GM12878 (cell line): ENCODE data around the gene FGR. TPM values are rescaled to one million over a fixed set of nuclear protein-coding genes. Genes with fewer than 3 reads are reported as not detected.
A peak's percentile ranks its signal among the peaks of the same experiment; 100 is the strongest.

Source experiments
- ATAC-seq: fragments of 200-7000 bp; cut with Tn5 transposase; 3 replicates; pipeline ENCODE4 v1.9.1; 2020; ENCODE audit warnings: mild to moderate bottlenecking, moderate library complexity
- BruUV-seq: library from RNA; stranded (reverse); fragments of 400-500 nt; replicated peaks from 2 replicates; lab custom pipeline; 2021; lab: Mats Ljungman, UMichigan
- CTCF ChIA-PET: fragments of 300-600 bp; sonication (Branson Sonifier 250); formaldehyde crosslinking; extraction: SDS; loops from one replicate; lab custom pipeline; 2021; ENCODE audit warnings: inconsistent platforms; lab: Yijun Ruan, JAX
- POLR2A ChIA-PET: fragments of 350-600 bp; formaldehyde crosslinking; extraction: SDS; loops from one replicate; lab custom pipeline; 2021; ENCODE audit warnings: inconsistent platforms; lab: Charles Lee
- RAD21 ChIA-PET: fragments of 300-600 bp; sonication (Branson Sonifier 250); formaldehyde crosslinking; loops from one replicate; lab custom pipeline; 2023; ENCODE audit warnings: antibody characterized with exemption; ENCODE audit not compliant: unreplicated experiment; lab: Charles Lee
- SMC1A ChIA-PET: fragments of 300-600 bp; sonication (Branson Sonifier 250); formaldehyde crosslinking; loops from one replicate; lab custom pipeline; 2023; ENCODE audit not compliant: unreplicated experiment, uncharacterized antibody; lab: Charles Lee
- DNase-seq: peaks from one replicate; pipeline ENCODE4 v3.0.0-alpha.2; 2011; ENCODE audit warnings: low read depth, low spot score
- FAIRE-seq: peaks from 3 replicates; lab custom pipeline; 2011; peaks lifted over from hg19 to GRCh38; lab: Jason Lieb, UNC
- H2AFZ ChIP-seq: 2 replicates; pipeline ENCODE4 v1.6.0; 2011; ENCODE audit warnings: low read depth, low read length, control low read depth; ENCODE audit not compliant: control insufficient read depth
- H3K27ac ChIP-seq: 2 replicates; pipeline ENCODE4 v1.5.1; 2011; ENCODE audit warnings: control low read depth; ENCODE audit not compliant: control insufficient read depth, insufficient read depth
- H3K27me3 ChIP-seq, 2 experiments: replicated peaks in 1 of 2; 2 replicates each; pipeline versions ENCODE4 v1.6.0 to v1.6.1; 2011; ENCODE audit warnings: low read length in 1 of 2; ENCODE audit not compliant: control insufficient read depth in 2 of 2, insufficient read depth in 2 of 2
- H3K36me3 ChIP-seq, 2 experiments: 2 replicates each; pipeline ENCODE4 v1.5.1; 2011; ENCODE audit warnings: low read length in 1 of 2; ENCODE audit not compliant: control insufficient read depth in 2 of 2, insufficient read depth in 2 of 2
- H3K4me1 ChIP-seq: 2 replicates; pipeline ENCODE4 v1.6.1; 2011; ENCODE audit warnings: mild to moderate bottlenecking, low read length, moderate library complexity, mixed read lengths; ENCODE audit not compliant: control insufficient read depth, insufficient read depth
- H3K4me2 ChIP-seq: 2 replicates; pipeline ENCODE4 v1.6.0; 2011; ENCODE audit warnings: control low read depth; ENCODE audit not compliant: control insufficient read depth, insufficient read depth
- H3K4me3 ChIP-seq: fragments of 200-600 bp; sonication (generic); 2 replicates; pipeline ENCODE4 v1.5.1; 2016
- H3K79me2 ChIP-seq: 2 replicates; pipeline ENCODE4 v1.6.0; 2011; ENCODE audit warnings: low read length; ENCODE audit not compliant: control insufficient read depth, insufficient read depth
- H3K9ac ChIP-seq: 2 replicates; pipeline ENCODE4 v1.8.0; 2011; ENCODE audit warnings: low read length, control low read depth, mixed read lengths; ENCODE audit not compliant: control insufficient read depth, insufficient read depth
- H3K9me3 ChIP-seq: replicated peaks from 3 replicates; pipeline ENCODE4 v1.5.1; 2011; ENCODE audit warnings: mild to moderate bottlenecking, low read length; ENCODE audit not compliant: control insufficient read depth, insufficient read depth
- H4K20me1 ChIP-seq: 2 replicates; pipeline ENCODE4 v1.6.0; 2011; ENCODE audit not compliant: control insufficient read depth, insufficient read depth
- BACH1 ChIP-seq: fragments of 450-650 bp; IDR thresholded peaks from 2 replicates; pipeline ENCODE4 v1.6.1; 2017; ENCODE audit warnings: mild to moderate bottlenecking, borderline replicate concordance
- BHLHE40 ChIP-seq, 2 experiments: fragments of 450-650 bp in 1 of 2; IDR thresholded peaks; 2 replicates each; pipeline ENCODE4 v1.6.1; 2011 to 2017; ENCODE audit warnings: low read depth in 2 of 2, borderline replicate concordance in 1 of 2, improper control_type of control experiment in 1 of 2, low read length in 1 of 2, mild to moderate bottlenecking in 1 of 2
- FOXK2 ChIP-seq: fragments of 450-650 bp; IDR thresholded peaks from 2 replicates; pipeline ENCODE4 v1.6.1; 2017; ENCODE audit warnings: mild to moderate bottlenecking, moderate library complexity
- IKZF1 ChIP-seq: fragments of 450-650 bp; conservative IDR thresholded peaks from 2 replicates; pipeline ENCODE4 v1.6.1; 2017; ENCODE audit warnings: antibody characterized with exemption, mild to moderate bottlenecking
- IRF4 ChIP-seq: IDR thresholded peaks from 2 replicates; pipeline ENCODE4 v1.6.1; 2011; ENCODE audit warnings: low read depth, low read length
- PAX5 ChIP-seq: IDR thresholded peaks from 2 replicates; pipeline ENCODE4 v1.6.1; 2011; ENCODE audit warnings: low read depth, low read length, borderline replicate concordance
- POLR2AphosphoS5 ChIP-seq: IDR thresholded peaks from 2 replicates; pipeline ENCODE4 v1.6.1; 2011; ENCODE audit warnings: mild to moderate bottlenecking, low read length, inconsistent platforms
- RAD51 ChIP-seq: fragments of 450-650 bp; IDR thresholded peaks from 2 replicates; pipeline ENCODE4 v1.6.1; 2016; ENCODE audit warnings: moderate library complexity, mild to moderate bottlenecking, inconsistent platforms
- SIN3A ChIP-seq: IDR thresholded peaks from 2 replicates; pipeline ENCODE4 v1.6.1; 2012; ENCODE audit warnings: low read depth, low read length, improper control_type of control experiment
- ZBED1 ChIP-seq: IDR thresholded peaks from 2 replicates; pipeline ENCODE4 v1.6.1; 2016; ENCODE audit warnings: borderline replicate concordance
- WGBS: methylation state at CpG from one replicate; pipeline ENCODE4 v1.1.6; 2016; ENCODE audit warnings: low lambda C conversion rate; ENCODE audit not compliant: insufficient replicate concordance, insufficient coverage; ENCODE audit errors: missing lambda C conversion rate; 5-methylcytosine and 5-hydroxymethylcytosine counted together
- in situ Hi-C: fragments of 300-500 bp; cut with MboI; formaldehyde crosslinking; loops from 9 replicates; pipeline ENCODE4 v1.14.3; 2018; ENCODE audit warnings: mixed read lengths
- intact Hi-C: fragments of 100-400 bp; cut with micrococcal nuclease; formaldehyde crosslinking; loops from one replicate; pipeline ENCODE4 v1.14.2; 2022; ENCODE audit not compliant: unreplicated experiment
- polyA plus RNA-seq, 11 experiments: library from polyadenylated mRNA; depleted of rRNA in 4 of 11; unstranded in 6 of 11; stranded (reverse) in 5 of 11; fragments of >200 nt; fragmentation: Nextera tagmentation in 4 of 11; fragmentation: Illumina TruSeq in 1 of 11; extraction: Ambion mirVana in 4 of 11; extraction: Trizol in 1 of 11; gene quantifications; 1 replicate in 1 of 11; 2 replicates in 10 of 11; pipeline versions ENCODE4 v1.2.1 to v1.2.3, GENCODE V29; 2011 to 2016; ENCODE audit warnings: inconsistent platforms in 2 of 11, missing spikeins in 2 of 11, low read depth in 1 of 11
- total RNA-seq, 4 experiments: library from RNA; depleted of rRNA in 3 of 4; stranded (reverse); fragments of >200 nt in 3 of 4; fragmentation: Illumina TruSeq in 1 of 4; extraction: Trizol in 1 of 4; gene quantifications; 2 replicates each; pipeline versions ENCODE4 v1.2.1 to v1.2.3, GENCODE V29; 2013 to 2021
- TF ChIP-seq, protein P1 (sequence below): fragments of 450-650 bp; IDR thresholded peaks from 2 replicates; pipeline ENCODE4 v1.6.1; 2017; ENCODE audit warnings: mild to moderate bottlenecking, moderate library complexity
- TF ChIP-seq, protein P2 (sequence below): fragments of 450-650 bp; IDR thresholded peaks from 2 replicates; pipeline ENCODE4 v1.6.1; 2016; ENCODE audit warnings: mild to moderate bottlenecking, moderate library complexity, borderline replicate concordance

Gene FGR
- total and polyA plus RNA-seq, 10 of the 15 experiments (the other 5 are each of a cell fraction or from before 2014, with no cell fraction given) = 10.9 to 193 (median 74.7) TPM

DNA sequence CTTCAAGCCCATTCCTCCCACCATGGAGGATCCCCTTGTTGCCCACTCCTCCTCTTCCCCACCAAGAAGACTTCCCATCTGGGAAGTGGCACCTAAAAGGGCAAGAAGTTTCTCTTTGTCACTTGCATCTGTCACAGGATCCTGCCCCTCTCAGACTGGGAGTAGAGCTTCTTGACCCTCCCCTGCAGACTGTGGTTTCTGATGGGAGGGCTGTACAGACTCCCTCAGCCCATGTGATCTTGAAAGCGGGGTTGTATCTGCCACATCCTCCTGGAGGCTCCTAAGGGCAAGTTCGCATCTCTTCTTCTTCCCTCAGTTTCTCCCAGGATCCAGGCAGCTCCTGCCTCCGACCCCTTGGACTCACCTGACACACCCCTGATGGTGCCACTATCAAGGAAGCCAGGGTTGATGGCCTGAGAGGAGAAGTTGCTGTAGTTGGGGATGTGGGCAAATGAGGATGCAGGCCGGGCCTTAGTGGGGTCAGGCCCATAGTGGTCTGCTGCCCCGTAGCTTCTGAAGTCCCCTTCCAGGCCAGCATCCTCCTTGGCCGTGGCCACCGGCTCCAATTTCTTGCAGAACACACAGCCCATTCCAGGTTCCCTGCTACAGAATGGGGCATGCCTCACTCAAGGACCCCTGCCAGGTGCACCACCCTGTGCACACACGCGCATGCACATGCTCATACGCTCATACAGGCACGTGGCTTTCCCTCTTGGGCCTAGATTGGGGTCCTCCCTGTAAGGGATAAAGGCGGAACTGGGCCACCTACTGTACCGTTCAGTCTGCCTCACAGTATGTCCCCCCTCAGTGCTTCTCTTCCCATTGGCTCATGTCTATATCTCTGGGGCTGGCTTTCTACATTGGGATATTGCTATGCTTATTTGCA lies 11.4 kb downstream of the FGR start:
- H2AFZ ChIP-seq = no peak overlapping the region
- peak overlapping the region; percentile 85; the same call in 1 of the 2 replicates for H3K27ac ChIP-seq
- peaks cover 43% of the 10 kb centered on the region for H3K79me2 ChIP-seq
- 85% methylated on average over 13 of the region's 13 CpGs for WGBS
- FAIRE-seq (no peak), DNase-seq (no peak), ATAC-seq (peak; percentile 13; the same call in 1 of the 3 replicates)
- ChIA-PET SMC1A (interaction anchor here (0.7 to 10.4 kb wide), 7 partner anchors 7 to 66 kb away, joined by 3 to 114 read pairs (median 66); no protein-coding TSS in a partner anchor), POLR2A (interaction anchor here (0.5 to 14.3 kb wide), 10 partner anchors 7 to 242 kb away, joined by 3 to 141 read pairs (median 8); no protein-coding TSS in a partner anchor), CTCF (interaction anchor here (0.6 to 17.2 kb wide), 6 partner anchors 9 to 621 kb away, joined by 3 to 208 read pairs (median 6); partner anchors contain the start of gene AHDC1), RAD21 (interaction anchor here (0.6 to 17.1 kb wide), 6 partner anchors 8 to 479 kb away, joined by 3 to 211 read pairs (median 18); partner anchors contain the start of gene AHDC1)
- H3K9ac ChIP-seq = peak overlapping the region; percentile 14; the same call in 1 of the 2 replicates
- BruUV-seq = no TSS peak
- H3K4me2 ChIP-seq = peak overlapping the region; percentile 47
- H3K36me3 ChIP-seq = peaks cover 0 to 8% of the 10 kb centered on the region in 2 experiments; a peak in 2 of 4 replicates
- H3K27me3 ChIP-seq = no peaks in the 10 kb centered on the region
- peak overlapping the region; percentile 93 for H3K4me3 ChIP-seq
- TF ChIP-seq BACH1 (0 out of 2 replicates have a peak, but pooled peaks have one; percentile 15), SIN3A (0 out of 2 replicates have a peak, but pooled peaks have one; percentile 3), RAD51 (peak; percentile 46; the same call in 1 of the 2 replicates), PAX5 (no peak), ZBED1 (peak; percentile 14; the same call in 1 of the 2 replicates), IKZF1 (0 out of 2 replicates have a peak, but pooled peaks have one; percentile 43), POLR2AphosphoS5 (0 out of 2 replicates have a peak, but pooled peaks have one; percentile 27), BHLHE40 (IDR thresholded peaks at IDR 0.05; ENCODE audit: borderline replicate concordance in 1 of 2, low read depth in 2 of 2, low read length in 1 of 2) (peak in 1 of 2 experiments; percentile 58; a peak in 2 of 4 replicates), IRF4 (no peak), FOXK2 (no peak)
- TF ChIP-seq, protein P1, sequence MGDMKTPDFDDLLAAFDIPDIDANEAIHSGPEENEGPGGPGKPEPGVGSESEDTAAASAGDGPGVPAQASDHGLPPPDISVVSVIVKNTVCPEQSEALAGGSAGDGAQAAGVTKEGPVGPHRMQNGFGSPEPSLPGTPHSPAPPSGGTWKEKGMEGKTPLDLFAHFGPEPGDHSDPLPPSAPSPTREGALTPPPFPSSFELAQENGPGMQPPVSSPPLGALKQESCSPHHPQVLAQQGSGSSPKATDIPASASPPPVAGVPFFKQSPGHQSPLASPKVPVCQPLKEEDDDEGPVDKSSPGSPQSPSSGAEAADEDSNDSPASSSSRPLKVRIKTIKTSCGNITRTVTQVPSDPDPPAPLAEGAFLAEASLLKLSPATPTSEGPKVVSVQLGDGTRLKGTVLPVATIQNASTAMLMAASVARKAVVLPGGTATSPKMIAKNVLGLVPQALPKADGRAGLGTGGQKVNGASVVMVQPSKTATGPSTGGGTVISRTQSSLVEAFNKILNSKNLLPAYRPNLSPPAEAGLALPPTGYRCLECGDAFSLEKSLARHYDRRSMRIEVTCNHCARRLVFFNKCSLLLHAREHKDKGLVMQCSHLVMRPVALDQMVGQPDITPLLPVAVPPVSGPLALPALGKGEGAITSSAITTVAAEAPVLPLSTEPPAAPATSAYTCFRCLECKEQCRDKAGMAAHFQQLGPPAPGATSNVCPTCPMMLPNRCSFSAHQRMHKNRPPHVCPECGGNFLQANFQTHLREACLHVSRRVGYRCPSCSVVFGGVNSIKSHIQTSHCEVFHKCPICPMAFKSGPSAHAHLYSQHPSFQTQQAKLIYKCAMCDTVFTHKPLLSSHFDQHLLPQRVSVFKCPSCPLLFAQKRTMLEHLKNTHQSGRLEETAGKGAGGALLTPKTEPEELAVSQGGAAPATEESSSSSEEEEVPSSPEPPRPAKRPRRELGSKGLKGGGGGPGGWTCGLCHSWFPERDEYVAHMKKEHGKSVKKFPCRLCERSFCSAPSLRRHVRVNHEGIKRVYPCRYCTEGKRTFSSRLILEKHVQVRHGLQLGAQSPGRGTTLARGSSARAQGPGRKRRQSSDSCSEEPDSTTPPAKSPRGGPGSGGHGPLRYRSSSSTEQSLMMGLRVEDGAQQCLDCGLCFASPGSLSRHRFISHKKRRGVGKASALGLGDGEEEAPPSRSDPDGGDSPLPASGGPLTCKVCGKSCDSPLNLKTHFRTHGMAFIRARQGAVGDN = peak; percentile 43; the same call in 1 of the 2 replicates
- TF ChIP-seq, protein P2, sequence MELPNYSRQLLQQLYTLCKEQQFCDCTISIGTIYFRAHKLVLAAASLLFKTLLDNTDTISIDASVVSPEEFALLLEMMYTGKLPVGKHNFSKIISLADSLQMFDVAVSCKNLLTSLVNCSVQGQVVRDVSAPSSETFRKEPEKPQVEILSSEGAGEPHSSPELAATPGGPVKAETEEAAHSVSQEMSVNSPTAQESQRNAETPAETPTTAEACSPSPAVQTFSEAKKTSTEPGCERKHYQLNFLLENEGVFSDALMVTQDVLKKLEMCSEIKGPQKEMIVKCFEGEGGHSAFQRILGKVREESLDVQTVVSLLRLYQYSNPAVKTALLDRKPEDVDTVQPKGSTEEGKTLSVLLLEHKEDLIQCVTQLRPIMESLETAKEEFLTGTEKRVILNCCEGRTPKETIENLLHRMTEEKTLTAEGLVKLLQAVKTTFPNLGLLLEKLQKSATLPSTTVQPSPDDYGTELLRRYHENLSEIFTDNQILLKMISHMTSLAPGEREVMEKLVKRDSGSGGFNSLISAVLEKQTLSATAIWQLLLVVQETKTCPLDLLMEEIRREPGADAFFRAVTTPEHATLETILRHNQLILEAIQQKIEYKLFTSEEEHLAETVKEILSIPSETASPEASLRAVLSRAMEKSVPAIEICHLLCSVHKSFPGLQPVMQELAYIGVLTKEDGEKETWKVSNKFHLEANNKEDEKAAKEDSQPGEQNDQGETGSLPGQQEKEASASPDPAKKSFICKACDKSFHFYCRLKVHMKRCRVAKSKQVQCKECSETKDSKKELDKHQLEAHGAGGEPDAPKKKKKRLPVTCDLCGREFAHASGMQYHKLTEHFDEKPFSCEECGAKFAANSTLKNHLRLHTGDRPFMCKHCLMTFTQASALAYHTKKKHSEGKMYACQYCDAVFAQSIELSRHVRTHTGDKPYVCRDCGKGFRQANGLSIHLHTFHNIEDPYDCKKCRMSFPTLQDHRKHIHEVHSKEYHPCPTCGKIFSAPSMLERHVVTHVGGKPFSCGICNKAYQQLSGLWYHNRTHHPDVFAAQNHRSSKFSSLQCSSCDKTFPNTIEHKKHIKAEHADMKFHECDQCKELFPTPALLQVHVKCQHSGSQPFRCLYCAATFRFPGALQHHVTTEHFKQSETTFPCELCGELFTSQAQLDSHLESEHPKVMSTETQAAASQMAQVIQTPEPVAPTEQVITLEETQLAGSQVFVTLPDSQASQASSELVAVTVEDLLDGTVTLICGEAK = no peak
- no peaks in the 10 kb centered on the region for H3K9me3 ChIP-seq
- intact Hi-C loops = loop anchor here (2.0 kb wide), 1 partner anchor 13 kb away; no protein-coding TSS in a partner anchor
- in situ Hi-C loops = no loop called here
- H3K4me1 ChIP-seq = peaks cover 59% of the 10 kb centered on the region
- H4K20me1 ChIP-seq = no peaks in the 10 kb centered on the region
